SK-N-SH treated with all-trans-retinoic acid at 6 μM for 48 hours (cell line): ENCODE results near the gene FAM174B.

Source experiments
- ATAC-seq: fragments of 200-7000 bp; cut with Tn5 transposase; 3 replicates; pipeline ENCODE4 v1.9.1; 2020; ENCODE audit warnings: mild to moderate bottlenecking, moderate library complexity
- ARNTL ChIP-seq: fragments of 450-650 bp; formaldehyde crosslinking; IDR thresholded peaks from 2 replicates; pipeline ENCODE4 v1.5.0; 2020; ENCODE audit warnings: low read depth, mild to moderate bottlenecking, moderate library complexity, borderline replicate concordance
- BACH2 ChIP-seq: fragments of 250-450 bp; sonication (Bioruptor Pico); IDR thresholded peaks from 2 replicates; pipeline ENCODE4 v1.9.0; 2021; ENCODE audit warnings: mild to moderate bottlenecking, borderline replicate concordance
- CSDC2 ChIP-seq: fragments of 250-450 bp; sonication (Bioruptor Pico); IDR thresholded peaks from 2 replicates; pipeline ENCODE4 v1.5.0; 2020; ENCODE audit warnings: mild to moderate bottlenecking, moderate library complexity
- CSRNP3 ChIP-seq: fragments of 250-450 bp; sonication (Bioruptor Pico); IDR thresholded peaks from 2 replicates; pipeline ENCODE4 v1.5.1; 2021; ENCODE audit warnings: mild to moderate bottlenecking, moderate library complexity
- ESRRG ChIP-seq: fragments of 250-450 bp; sonication (Bioruptor Pico); IDR thresholded peaks from 2 replicates; pipeline ENCODE4 v1.6.1; 2021; ENCODE audit warnings: mild to moderate bottlenecking
- ISL1 ChIP-seq: fragments of 250-450 bp; sonication (Bioruptor Pico); IDR thresholded peaks from 2 replicates; pipeline ENCODE4 v2.1.2; 2022; ENCODE audit warnings: mild to moderate bottlenecking, moderate library complexity
- OSR1 ChIP-seq: fragments of 250-450 bp; sonication (Bioruptor Pico); IDR thresholded peaks from 2 replicates; pipeline ENCODE4 v1.8.0; 2022; ENCODE audit warnings: moderate library complexity, mild to moderate bottlenecking, inconsistent platforms
- RARB ChIP-seq: fragments of 250-450 bp; sonication (Bioruptor Pico); IDR thresholded peaks from 2 replicates; pipeline ENCODE4 v1.8.0; 2021; ENCODE audit warnings: mild to moderate bottlenecking, moderate library complexity
- SNAI2 ChIP-seq: fragments of 250-450 bp; sonication (Bioruptor Pico); IDR thresholded peaks from 2 replicates; pipeline ENCODE4 v1.5.0; 2020; ENCODE audit warnings: mild to moderate bottlenecking, moderate library complexity
- TCF4 ChIP-seq: fragments of 250-450 bp; sonication (Bioruptor Pico); IDR thresholded peaks from 2 replicates; pipeline ENCODE4 v1.8.0; 2021; ENCODE audit warnings: mild to moderate bottlenecking, moderate library complexity, borderline replicate concordance
- ZC3H10 ChIP-seq: fragments of 250-450 bp; sonication (Bioruptor Pico); IDR thresholded peaks from 2 replicates; pipeline ENCODE4 v1.5.1; 2021; ENCODE audit warnings: mild to moderate bottlenecking, moderate library complexity
- ZFP3 ChIP-seq: fragments of 250-450 bp; sonication (Bioruptor Pico); IDR thresholded peaks from 2 replicates; pipeline ENCODE4 v1.5.0; 2020; ENCODE audit warnings: mild to moderate bottlenecking, moderate library complexity
- ZFP30 ChIP-seq: fragments of 450-650 bp; formaldehyde crosslinking; IDR thresholded peaks from 2 replicates; pipeline ENCODE4 v1.5.0; 2022; ENCODE audit warnings: mild to moderate bottlenecking, moderate library complexity
- ZNF70 ChIP-seq: fragments of 450-650 bp; formaldehyde crosslinking; IDR thresholded peaks from 2 replicates; pipeline ENCODE4 v1.5.0; 2020; ENCODE audit warnings: mild to moderate bottlenecking, moderate library complexity
- TF ChIP-seq, protein P1 (sequence below): fragments of 250-450 bp; sonication (Bioruptor Pico); IDR thresholded peaks from 2 replicates; pipeline ENCODE4 v1.8.0; 2021; ENCODE audit warnings: low read depth, mild to moderate bottlenecking, moderate library complexity, borderline replicate concordance
- TF ChIP-seq, protein P2 (sequence below): fragments of 250-450 bp; sonication (Bioruptor Pico); IDR thresholded peaks from 2 replicates; pipeline ENCODE4 v1.5.1; 2020; ENCODE audit warnings: low read depth, mild to moderate bottlenecking, moderate library complexity
- TF ChIP-seq, protein P3 (sequence below): fragments of 250-450 bp; sonication (Bioruptor Pico); IDR thresholded peaks from 2 replicates; pipeline ENCODE4 v1.8.0; 2020; ENCODE audit warnings: mild to moderate bottlenecking, moderate library complexity, borderline replicate concordance
- TF ChIP-seq, protein P4 (sequence below): fragments of 250-450 bp; sonication (Bioruptor Pico); IDR thresholded peaks from 2 replicates; pipeline ENCODE4 v1.5.0; 2020; ENCODE audit warnings: mild to moderate bottlenecking, moderate library complexity

Gene FAM174B

GRCh38 chr15:92667287-92667904 is 11.8 kb upstream of the FAM174B start (continued):
- TF ChIP-seq, protein P1, sequence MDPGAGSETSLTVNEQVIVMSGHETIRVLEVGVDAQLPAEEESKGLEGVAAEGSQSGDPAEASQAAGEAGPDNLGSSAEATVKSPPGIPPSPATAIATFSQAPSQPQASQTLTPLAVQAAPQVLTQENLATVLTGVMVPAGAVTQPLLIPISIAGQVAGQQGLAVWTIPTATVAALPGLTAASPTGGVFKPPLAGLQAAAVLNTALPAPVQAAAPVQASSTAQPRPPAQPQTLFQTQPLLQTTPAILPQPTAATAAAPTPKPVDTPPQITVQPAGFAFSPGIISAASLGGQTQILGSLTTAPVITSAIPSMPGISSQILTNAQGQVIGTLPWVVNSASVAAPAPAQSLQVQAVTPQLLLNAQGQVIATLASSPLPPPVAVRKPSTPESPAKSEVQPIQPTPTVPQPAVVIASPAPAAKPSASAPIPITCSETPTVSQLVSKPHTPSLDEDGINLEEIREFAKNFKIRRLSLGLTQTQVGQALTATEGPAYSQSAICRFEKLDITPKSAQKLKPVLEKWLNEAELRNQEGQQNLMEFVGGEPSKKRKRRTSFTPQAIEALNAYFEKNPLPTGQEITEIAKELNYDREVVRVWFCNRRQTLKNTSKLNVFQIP (CRISPR knock-in tag) = no peak

DNA sequence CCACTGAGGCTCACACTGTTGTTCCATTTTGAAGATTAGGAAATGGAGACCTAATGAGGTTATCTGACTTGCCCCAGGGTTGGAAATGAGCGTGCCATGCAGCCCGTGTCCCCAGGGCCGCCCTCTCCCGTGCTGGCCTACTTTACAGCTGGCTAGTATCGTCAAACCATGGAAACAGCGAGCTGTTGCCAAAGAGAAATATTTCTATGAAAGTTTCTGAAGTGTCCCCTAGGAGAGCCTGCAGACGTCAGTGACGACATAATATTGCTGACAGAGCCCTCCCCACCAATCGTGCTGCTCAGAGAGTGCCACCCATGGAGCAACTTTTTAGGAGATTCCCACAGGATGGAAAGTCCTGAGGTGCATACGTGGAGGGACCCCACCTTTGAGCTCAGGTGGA is 11.2 kb upstream of the FAM174B start:
- ATAC-seq = no peak
- TF ChIP-seq TCF4 (no peak), SNAI2 (CRISPR knock-in tag) (no peak), ISL1 (no peak), CSDC2 (no peak), ARNTL (CRISPR knock-in tag) (no peak), CSRNP3 (CRISPR knock-in tag) (no peak), ZFP30 (CRISPR knock-in tag) (no peak), BACH2 (CRISPR knock-in tag) (no peak)
- TF ChIP-seq, protein P2, sequence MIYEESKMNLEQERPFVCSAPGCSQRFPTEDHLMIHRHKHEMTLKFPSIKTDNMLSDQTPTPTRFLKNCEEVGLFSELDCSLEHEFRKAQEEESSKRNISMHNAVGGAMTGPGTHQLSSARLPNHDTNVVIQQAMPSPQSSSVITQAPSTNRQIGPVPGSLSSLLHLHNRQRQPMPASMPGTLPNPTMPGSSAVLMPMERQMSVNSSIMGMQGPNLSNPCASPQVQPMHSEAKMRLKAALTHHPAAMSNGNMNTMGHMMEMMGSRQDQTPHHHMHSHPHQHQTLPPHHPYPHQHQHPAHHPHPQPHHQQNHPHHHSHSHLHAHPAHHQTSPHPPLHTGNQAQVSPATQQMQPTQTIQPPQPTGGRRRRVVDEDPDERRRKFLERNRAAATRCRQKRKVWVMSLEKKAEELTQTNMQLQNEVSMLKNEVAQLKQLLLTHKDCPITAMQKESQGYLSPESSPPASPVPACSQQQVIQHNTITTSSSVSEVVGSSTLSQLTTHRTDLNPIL (CRISPR knock-in tag) = no peak

- TF ChIP-seq, protein P3, sequence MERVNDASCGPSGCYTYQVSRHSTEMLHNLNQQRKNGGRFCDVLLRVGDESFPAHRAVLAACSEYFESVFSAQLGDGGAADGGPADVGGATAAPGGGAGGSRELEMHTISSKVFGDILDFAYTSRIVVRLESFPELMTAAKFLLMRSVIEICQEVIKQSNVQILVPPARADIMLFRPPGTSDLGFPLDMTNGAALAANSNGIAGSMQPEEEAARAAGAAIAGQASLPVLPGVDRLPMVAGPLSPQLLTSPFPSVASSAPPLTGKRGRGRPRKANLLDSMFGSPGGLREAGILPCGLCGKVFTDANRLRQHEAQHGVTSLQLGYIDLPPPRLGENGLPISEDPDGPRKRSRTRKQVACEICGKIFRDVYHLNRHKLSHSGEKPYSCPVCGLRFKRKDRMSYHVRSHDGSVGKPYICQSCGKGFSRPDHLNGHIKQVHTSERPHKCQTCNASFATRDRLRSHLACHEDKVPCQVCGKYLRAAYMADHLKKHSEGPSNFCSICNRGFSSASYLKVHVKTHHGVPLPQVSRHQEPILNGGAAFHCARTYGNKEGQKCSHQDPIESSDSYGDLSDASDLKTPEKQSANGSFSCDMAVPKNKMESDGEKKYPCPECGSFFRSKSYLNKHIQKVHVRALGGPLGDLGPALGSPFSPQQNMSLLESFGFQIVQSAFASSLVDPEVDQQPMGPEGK = no peak
- no peak for TF ChIP-seq CSDC2
- no peak for TF ChIP-seq RARB
- no peak for TF ChIP-seq ZNF70 (CRISPR knock-in tag)
- TF ChIP-seq ZC3H10 = no peak
- no peak for TF ChIP-seq OSR1 (CRISPR knock-in tag)
- no peak for TF ChIP-seq ISL1
- TF ChIP-seq TCF4 = no peak
- TF ChIP-seq ARNTL (CRISPR knock-in tag) = no peak
- no peak for TF ChIP-seq ESRRG (CRISPR knock-in tag)
- TF ChIP-seq, protein P1 (CRISPR knock-in tag) = no peak
- TF ChIP-seq BACH2 (CRISPR knock-in tag) = no peak
- TF ChIP-seq ZFP3 (CRISPR knock-in tag) = no peak
- TF ChIP-seq, protein P4, sequence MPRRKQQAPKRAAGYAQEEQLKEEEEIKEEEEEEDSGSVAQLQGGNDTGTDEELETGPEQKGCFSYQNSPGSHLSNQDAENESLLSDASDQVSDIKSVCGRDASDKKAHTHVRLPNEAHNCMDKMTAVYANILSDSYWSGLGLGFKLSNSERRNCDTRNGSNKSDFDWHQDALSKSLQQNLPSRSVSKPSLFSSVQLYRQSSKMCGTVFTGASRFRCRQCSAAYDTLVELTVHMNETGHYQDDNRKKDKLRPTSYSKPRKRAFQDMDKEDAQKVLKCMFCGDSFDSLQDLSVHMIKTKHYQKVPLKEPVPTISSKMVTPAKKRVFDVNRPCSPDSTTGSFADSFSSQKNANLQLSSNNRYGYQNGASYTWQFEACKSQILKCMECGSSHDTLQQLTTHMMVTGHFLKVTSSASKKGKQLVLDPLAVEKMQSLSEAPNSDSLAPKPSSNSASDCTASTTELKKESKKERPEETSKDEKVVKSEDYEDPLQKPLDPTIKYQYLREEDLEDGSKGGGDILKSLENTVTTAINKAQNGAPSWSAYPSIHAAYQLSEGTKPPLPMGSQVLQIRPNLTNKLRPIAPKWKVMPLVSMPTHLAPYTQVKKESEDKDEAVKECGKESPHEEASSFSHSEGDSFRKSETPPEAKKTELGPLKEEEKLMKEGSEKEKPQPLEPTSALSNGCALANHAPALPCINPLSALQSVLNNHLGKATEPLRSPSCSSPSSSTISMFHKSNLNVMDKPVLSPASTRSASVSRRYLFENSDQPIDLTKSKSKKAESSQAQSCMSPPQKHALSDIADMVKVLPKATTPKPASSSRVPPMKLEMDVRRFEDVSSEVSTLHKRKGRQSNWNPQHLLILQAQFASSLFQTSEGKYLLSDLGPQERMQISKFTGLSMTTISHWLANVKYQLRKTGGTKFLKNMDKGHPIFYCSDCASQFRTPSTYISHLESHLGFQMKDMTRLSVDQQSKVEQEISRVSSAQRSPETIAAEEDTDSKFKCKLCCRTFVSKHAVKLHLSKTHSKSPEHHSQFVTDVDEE (CRISPR knock-in tag) = no peak
- ATAC-seq = no peak
These were observed 9.6 kb upstream of the FAM174B start for GRCh38 chr15:92665100-92665555.
